ENCODE measurements around the gene NAALADL2.
"Not testable (repeated sequence)": the region's sequence is repeated elsewhere in the genome, so short reads cannot be mapped to it uniquely, and the experiment has no call there.

The NAALADL2 gene

DNA sequence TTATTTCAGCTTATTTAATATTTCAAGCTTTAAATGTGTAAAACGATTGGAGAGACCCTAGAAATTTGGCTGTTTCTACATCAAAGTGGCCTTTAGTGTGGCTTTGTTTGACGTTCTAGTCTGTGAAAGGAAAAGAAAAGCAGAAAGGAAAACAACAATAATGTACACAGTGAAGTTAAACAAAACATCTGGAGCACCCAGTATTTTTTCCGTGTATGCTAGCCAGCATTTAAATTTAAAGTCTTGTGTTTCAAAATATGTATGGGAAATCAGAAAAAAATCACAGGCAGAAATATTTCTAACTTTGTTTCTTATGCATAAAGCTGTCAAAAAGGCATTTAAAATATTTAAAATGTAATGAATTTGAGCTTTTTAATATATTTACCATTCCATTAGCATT, 218.1 kb downstream of the NAALADL2 start:
- no peak for DNase-seq

DNA sequence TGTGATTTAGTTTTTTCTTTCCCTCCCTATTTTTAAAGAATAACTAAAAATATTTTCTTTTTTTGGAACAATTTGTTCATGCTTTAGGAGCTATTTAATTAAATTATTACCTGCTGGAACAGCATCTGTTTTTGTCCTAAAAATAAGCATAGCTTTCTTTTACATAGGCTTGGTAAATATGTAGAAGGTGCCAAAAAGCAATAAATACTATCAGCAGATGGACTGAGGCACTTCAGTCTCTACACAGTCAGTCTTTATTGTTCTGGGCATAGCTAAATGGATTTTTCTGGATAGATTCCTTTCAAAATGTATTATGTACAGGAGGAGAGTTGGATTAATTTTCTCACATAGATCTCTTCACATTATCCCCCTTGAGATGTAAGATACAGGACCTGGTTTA, 223.5 kb downstream of the NAALADL2 start:
- no peak for DNase-seq

DNA sequence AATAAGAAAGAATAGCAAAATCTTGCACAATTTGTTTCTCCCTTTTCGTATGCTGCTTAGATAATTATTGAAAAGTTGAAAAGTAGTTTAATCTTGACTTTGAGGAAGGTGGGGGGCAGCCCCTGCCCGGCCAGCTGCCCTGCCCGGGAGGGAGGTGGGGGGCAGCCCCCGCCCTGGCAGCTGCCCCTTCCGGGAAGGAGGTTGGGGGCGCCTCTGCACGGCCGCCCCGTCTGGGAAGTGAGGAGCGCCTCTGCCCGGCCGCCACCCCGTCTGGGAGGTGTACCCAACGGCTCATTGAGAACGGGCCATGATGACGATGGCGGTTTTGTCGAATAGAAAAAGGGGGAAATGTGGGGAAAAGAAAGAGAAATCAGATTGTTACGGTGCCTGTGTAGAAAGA, 228.0 kb downstream of the NAALADL2 start:
- DNase-seq: not testable (repeated sequence)

DNA sequence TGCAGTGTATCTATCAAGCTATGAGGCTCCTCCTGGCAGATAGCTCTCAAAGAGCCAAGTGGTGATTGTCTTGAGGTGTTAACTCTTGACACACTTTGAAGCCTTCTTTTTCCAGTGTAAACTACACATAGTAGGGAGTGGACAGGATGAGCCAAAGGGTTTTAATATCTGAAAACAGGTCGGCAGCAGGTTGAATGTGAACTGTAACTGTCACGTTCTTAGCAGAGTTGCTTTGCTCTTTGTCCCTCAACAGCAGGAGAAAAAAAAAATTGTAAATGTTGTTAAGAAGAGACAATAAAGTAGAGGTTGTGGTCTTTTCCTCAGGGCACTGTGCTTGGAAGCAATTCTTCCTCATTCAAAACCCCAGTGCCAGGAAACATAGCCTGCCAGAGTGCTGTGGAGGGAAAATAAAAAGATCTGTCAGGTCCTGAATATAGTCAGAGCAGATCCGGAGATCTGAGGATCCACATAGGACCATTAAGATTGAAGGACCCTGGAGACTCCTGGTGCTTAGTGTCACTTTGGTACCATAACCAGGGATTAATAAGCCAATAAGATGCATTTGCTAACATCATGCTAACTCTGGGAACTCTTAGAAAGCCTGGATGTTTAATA, 229.7 kb downstream of the NAALADL2 start:
- DNase-seq: no peak

DNA sequence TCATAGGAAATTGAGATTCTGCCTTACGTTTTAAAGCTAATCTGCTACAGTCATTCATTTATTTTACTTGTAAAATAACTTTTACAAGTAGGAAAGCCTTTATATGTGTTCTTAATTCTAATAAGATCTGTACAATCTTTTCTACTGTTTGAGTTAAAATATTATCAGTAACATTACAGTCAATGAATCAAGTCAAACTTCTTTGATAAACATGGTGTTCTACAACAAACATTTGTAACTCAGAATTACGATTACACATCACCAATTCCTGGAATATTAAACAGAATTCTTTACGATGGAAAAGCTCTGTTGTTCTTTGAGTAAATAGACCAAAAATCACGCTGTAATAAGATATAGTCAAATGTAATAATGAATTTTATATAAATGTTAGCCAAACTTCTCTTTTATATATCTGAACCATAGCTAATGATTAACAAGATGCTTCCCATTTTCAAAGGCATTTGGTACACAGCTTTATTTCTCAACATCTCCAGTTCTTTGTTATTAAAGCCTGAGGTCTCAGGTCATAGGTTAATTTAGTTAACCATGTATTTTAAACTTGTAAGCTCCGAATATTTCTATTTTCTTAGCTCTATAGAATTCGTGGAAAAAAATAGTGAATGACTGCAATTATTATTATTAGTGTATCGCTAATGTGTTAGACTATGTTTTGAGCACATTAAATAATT, 232.4 kb downstream of the NAALADL2 start:
- no peak for DNase-seq

DNA sequence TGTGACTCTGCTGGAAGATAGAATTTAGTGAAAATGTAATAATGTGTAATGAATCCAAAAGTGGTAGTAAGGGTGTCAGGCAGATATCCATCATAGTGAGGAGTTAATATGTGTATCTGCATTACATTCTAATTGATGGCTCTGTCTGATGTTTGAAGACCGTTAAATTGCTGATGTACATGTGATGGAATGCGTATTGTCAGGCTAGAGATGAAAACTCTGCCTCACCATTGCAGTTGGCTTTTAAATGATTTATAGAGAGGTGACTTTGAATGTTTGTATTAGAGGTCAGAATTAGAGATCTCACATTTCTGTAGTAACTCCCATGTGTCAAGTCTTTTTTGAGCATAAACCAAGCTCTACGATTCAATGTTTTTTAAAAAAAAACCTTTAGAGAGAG, 234.6 kb downstream of the NAALADL2 start:
- no peak for DNase-seq

DNA sequence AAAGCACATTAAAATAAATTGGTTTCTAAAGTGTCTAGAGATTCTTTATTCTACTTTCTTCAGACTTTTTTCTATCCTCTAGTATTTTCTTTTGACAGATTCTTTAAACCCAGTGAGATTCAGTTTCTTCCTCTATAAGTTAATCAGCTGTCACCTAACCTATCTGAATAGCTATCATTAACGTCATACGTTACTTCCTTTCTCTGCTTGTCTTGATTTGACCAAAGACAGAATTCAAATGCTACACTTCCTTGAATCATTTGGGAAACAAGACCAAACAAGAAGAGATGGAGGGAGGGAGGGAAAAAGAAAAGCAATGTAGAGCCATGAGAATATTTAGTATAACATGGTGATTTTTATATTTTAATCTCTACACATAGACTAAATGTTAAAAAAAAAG, 235.2 kb downstream of the NAALADL2 start:
- no peak for DNase-seq

DNA sequence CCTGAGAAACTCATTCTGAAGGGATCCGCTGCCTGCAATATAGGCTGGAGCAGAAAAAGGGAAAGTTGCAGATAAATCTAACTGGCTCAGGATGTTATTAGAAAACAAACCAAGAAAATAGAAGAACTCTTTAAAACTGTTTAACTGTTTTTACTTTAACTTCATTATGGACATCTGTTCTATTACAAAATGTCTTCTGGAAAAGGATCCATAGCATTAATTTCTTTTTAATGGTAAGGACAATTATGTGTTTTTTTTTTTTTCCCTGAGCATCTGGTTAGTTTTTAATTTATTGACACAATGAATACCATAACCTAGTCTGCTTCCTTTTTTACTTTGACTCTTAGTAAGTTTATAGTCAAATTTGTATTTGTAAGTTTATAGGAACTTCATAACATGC, 239.5 kb downstream of the NAALADL2 start:
- no peak for DNase-seq

DNA sequence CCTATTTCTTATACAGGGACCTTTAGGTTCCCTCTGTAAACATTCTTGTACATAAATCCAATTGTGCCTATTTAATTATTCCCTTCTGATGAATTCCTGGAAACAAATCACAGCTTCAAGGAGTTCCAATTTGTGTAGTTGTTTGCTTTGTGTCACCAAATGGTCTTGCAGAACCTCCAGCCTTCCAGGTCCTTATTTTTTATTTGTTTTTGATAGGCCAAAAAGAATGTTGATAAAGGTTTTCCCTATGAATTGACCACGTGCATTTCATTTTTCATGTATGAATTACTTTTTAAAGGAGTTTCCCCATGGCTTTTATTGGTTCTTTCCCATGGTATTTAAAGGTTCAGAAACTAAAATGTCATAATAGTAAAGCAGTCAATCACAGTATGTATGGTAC, 243.0 kb downstream of the NAALADL2 start:
- no peak for DNase-seq

DNA sequence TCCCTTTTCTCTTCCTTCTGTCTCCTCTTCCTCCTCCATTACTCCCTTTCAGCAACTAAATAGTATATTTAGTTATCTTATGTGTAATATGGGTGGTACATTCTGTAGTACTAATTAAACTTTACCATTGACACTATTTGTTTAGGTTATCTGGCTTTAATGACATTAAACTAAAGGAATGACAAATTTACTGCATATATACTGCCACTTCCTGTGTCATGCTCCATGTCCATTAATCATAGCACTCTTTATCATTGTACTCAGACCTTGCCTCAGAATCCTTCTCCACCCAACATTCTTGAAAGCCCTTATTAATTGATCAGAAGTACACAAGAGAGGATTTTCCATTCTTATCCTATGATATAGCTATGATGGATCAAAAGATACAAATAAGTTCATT, 244.2 kb downstream of the NAALADL2 start:
- DNase-seq: no peak

DNA sequence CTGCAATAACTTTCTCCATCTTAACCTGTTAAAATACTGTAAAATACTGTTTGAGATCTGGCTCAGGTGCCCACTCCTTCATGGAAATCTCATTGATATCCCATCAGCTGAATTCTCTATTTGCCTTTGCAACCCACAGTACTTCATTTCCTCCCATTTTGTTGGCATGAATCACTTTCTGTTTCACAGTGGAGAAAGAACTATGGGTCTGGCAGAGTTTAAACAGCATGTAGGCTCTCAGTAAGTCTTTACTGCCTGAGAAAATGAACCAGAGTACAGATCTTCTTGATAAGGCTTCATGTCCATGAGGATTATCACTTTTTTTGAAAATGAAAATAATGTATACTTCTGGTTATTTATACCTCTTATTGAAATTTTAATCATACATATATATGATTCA, 245.9 kb downstream of the NAALADL2 start:
- no peak for DNase-seq

DNA sequence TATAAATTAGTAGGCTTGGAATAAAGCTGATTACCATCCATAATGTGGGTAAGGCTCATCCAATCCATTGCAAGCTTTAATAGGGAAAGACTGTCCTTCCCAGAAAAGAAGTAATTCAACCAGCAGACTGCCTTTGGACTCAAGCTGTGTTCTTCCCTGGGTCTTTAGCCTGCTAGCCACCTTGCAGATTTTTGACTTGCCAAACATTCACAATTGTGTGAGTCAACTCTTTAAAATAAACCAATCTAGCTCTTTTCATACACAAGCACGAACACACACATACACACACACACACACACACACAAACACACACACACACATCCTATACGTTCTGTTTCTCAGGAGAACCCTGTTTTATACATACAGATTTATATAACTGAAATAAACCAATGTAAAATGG, 248.1 kb downstream of the NAALADL2 start:
- no peak for DNase-seq

DNA sequence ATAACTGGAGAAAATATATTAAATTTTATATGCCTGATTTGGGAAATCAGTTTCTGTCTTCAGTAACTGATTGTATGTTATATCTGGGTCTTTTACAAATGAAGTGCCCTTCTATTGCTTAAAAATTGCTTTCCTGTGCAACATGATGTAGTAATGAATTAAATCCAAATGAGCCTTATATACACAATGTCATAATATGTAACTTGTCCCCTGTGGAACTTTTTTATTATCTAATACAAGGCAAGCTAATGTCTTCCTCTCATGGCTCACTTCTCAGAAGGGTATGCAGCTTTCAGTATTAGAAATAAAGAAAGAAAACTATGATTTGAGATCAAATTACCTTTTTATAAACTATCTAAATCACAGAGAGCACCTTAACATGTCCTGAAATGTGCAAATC, 248.9 kb downstream of the NAALADL2 start:
- DNase-seq: no peak

DNA sequence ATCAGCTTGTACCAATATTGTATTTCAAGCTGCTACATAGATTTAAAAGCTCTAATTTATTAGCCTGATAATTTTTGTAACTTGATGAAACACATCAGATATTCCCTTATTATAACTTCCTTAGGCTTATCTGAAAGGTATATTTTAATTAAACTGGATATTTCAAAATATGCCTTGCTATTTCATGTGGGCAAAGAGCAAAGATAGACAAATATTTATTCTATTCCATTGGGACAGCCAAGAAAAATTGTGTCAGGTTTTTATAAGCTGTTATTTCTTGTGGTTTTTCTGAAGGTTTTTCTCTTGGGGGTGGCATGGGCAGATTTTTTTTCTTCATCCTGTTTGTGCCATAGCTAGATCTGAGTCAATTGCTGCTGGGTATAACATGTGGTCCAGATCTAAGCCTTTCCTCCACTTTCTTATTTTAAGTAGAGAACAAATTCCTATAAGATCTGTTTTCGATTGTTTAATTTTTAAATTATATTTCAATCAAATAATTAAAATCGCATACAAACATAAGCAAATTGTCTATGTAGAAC, 249.5 kb downstream of the NAALADL2 start:
- no peak for DNase-seq

DNA sequence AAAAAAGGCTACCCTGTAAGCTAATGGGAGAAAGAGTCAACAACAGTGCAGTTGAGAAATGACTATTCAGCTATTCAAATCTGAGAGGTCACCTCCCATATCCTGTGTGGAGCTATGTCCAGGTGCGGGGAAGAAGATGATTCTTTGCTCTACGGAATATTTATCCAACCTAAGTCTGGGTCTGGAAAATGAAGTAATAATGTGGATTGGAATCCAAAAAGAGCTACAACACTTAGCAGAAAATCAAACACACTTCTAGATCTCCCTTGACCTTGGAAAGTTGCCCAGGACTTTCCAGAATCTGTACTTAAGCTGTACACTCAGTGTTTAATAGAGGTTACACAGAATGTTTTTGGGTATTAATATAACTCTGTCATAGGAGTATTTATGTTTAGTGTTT, 251.9 kb downstream of the NAALADL2 start:
- DNase-seq: no peak

DNA sequence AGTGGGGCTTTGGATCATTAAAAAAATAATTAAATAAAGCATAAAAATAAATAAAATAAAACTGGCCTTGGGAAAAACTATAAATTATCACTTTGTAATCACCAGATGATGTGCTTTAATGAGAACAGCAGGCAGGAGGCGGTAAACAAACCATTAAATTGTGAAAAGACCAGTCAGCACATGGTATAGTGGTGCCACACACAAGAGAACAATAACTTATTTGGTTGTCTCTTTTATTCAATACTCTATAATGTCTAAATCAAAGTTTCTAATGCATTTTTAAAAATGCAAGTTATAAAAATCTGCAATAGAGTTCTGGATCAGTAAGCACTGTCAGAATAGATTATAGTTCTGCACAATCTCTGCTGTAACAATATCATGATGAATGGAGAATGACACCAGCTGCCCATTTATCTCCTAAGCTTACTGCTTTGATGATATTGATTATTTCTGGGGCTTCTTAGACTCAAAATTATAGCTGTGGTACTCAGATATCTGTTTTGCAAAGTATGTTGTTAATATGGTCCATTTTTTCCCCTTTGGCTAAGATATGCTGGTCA, 259.3 kb downstream of the NAALADL2 start:
- DNase-seq: no peak

DNA sequence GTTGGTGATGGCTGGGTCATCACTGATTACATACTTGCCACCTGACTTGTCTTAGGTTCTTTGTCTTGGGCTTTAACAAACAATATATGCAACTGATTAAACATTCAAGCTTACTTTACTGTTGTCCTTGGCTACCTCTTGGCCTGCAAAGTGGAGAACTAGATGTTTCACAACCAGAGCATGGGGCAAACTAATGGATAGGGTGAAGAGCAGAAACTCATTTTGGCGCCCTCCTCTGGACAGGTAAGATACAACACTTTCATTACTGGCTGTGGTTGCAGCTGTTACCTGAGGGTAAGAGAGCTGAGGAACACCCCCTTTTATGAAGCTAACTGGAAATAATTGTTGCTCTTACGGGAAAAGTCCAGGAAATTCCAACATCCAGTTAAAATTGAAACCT, 262.1 kb downstream of the NAALADL2 start:
- DNase-seq: no peak

DNA sequence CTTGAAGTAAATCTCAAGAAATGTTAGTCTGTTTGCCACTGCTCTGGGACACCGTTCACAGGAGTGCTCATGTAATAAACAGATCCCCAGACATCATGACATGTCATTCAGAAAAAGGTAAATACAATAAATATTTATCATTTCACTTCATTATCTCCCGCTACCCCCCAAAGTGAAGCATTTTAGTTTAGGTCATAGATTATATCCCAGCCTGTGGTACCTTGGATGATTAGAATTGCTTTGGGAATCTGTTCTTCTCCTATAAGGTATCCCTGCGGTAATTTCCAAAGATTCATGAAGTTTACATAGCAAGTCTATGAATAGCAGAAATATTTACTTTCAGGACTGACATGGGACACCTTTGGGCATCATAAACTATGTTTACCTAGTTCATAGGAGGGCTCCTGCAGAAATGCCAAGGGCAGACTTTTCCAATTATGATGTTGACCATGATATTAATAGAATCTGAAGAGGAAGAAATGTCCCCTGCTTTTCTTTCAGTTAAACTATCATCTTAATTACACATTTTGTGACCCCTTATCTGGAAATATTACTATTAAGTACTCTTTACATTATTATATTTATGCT, 268.0 kb downstream of the NAALADL2 start:
- no peak for DNase-seq

DNA sequence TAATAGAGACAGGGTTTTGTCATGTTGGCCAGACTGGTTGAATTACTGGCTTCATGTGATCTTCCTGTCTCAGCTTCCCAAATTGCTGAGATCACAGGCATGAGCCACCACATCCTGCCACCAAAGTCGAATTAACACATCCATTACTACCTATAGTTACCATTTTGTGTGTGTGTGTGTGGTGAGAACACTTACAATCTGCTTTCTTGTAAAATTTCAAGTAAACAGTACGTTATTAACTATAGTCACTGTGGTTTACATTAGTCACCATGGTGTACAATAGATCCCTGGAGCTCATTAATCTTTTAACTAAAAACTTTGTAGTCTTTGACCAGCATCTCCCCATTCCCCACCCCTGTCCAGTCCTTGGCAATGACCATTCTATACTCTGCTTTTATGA, 270.0 kb downstream of the NAALADL2 start:
- DNase-seq: no peak

DNA sequence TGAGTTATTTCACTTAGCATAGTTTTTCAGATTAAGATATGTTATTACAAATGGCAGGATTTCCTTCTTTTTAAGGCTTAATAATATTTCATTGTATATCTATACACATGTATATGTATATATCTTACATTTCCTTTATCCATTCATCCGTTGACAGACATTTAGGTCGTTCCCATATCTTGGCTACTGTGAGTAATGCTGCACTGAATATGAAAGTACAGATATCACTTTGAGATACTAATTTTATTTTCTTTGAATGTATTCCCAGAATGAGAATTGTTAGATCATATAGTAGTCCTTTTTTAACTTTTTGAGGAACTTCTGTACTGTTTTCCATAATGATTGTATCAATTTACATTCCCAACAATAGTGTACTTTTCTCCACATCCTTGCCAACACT, 270.4 kb downstream of the NAALADL2 start:
- no peak for DNase-seq

DNA sequence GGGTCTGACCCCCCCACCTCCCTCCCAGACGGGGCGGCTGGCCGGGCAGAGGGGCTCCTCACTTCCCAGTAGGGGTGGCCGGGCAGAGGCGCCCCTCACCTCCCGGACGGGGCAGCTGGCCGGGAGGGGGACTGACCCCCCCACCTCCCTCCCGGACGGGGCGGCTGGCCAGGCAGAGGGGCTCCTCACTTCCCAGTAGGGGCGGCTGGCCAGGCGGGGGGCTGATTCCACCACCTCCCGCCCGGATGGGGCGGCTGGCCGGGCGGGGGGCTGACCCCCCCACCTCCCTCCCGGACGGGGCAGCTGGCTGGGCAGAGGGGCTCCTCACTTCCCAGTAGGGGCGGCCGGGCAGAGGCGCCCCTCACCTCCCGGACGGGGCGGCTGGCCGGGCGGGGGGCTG, 272.7 kb downstream of the NAALADL2 start:
- DNase-seq: not testable (repeated sequence)

DNA sequence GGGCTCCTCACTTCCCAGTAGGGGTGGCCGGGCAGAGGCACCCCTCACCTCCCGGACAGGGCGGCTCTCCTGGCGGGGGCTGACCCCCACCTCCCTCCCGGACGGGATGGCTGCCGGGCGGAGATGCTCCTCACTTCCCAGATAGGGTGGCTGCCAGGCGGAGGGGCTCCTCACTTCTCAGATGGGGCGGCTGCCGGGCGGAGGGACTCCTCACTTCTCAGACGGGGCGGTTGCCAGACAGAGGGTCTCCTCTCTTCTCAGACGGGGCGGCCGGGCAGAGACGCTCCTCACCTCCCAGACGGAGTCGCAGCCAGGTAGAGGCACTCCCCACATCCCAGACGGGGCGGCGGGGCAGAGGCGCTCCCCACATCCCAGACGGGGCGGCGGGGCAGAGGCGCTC, 273.6 kb downstream of the NAALADL2 start:
- not testable (repeated sequence) for DNase-seq

DNA sequence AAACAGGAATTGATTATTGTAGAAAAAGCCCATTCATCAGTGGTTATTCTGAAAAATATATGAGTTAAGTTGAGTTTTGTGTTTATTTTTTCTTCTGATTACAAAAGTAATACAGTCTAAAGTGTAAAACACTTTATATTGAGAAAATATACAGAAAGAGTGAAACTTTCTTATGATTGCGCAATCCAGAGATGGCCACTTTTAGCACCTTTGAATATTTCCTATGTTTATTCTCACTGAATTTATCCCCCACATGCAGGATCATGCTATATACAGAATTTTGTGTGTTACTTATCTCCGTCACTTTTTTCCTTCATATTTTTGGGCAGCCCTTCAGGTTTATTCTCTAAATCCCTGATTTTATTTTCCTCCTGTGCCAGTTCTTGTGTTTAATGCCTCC, 285.2 kb downstream of the NAALADL2 start:
- no peak for DNase-seq

DNA sequence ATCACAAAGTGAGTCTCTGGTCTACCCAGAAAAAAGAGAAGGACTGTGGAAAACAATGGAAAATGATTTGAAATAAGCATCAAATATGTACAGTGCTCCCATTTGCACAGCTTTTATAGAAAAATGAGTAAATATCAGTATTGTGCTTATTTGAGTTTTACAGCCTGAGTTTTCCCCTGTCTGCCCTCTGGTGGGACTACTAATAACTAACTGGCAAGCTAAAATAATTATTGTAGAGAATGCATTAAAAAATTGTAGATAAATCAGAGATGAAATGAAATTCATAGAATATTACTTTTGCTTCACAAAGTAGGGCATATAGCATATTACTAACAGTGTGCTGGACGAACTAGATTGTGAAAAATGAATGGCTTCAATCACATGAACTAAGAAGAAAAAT, 287.1 kb downstream of the NAALADL2 start:
- no peak for DNase-seq
